Left lung (tissue), 10 donors: ENCODE measurements around the gene SNED1. TPM values are rescaled to one million over a fixed set of nuclear protein-coding genes. Genes with fewer than 3 reads are reported as not detected.
A peak's percentile ranks its signal among the peaks of the same experiment; 100 is the strongest.

Experiments used
- ATAC-seq: fragments of 200-7000 bp; cut with Tn5 transposase; one replicate; pipeline ENCODE4 v1.9.1; 2020; ENCODE audit warnings: moderate library complexity
- DNase-seq, 4 donors: peaks; one replicate each; pipeline ENCODE4 v3.0.0-alpha.2; 2013 to 2020
- H3K27ac ChIP-seq, 2 donors: fragments of 200-600 bp; sonication (generic) in 1 of 2; one replicate each; pipeline versions ENCODE4 v1.5.0 to v1.8.0; 2020 to 2021
- H3K27me3 ChIP-seq, 2 donors: fragments of 200-600 bp; sonication (generic) in 1 of 2; one replicate each; pipeline versions ENCODE4 v1.5.0 to v1.8.0; 2020 to 2021
- H3K36me3 ChIP-seq, 2 donors: fragments of 200-600 bp; sonication (generic) in 1 of 2; one replicate each; pipeline versions ENCODE4 v1.5.0 to v1.8.0; 2020 to 2021
- H3K4me1 ChIP-seq, 2 donors: fragments of 200-600 bp; one replicate each; pipeline ENCODE4 v1.8.0; 2021
- H3K4me3 ChIP-seq, 2 donors: fragments of 200-600 bp; sonication (generic) in 1 of 2; one replicate each; pipeline versions ENCODE4 v1.5.0 to v1.8.0; 2020 to 2021; ENCODE audit warnings: mild to moderate bottlenecking in 1 of 2
- H3K9me3 ChIP-seq, 2 donors: fragments of 200-600 bp; sonication (generic) in 1 of 2; one replicate each; pipeline versions ENCODE4 v1.5.0 to v1.8.0; 2020 to 2021
- CTCF ChIP-seq, 2 donors: fragments of 200-600 bp; sonication (generic) in 1 of 2; IDR thresholded peaks; one replicate each; pipeline versions ENCODE4 v1.5.0 to v1.8.0; 2021; ENCODE audit warnings: antibody characterized with exemption in 2 of 2
- intact Hi-C, 2 donors: fragments of 100-400 bp; cut with DNase I; formaldehyde crosslinking; loops; one replicate each; pipeline versions ENCODE4 v1.11.2 to v1.14.2; 2022
- polyA plus RNA-seq, 6 donors: library from polyadenylated mRNA; unstranded; fragments of 120-200 nt; gene quantifications; one replicate each; pipeline ENCODE4 v1.2.1, GENCODE V29; 2013; ENCODE audit not compliant: insufficient read length in 6 of 6
- total RNA-seq, 2 donors: library from RNA; stranded (reverse); fragmentation: NEBNext Ultra II Directional; extraction: Animal tissue kit (Norgen Biotek cat#: 25700); gene quantifications; one replicate each; pipeline ENCODE4 v1.2.1, GENCODE V29; 2021
- donor health status: DM: no; HTN: yes; CAD: no.
- donor health status: DM: no; HTN: no; CAD: no.

SNED1 gene
- total and polyA plus RNA-seq, 8 donors = 36.4 to 81.0 (median 54.7) TPM

GRCh38 chr2:241139531-241140444, 141.4 kb downstream of the SNED1 start:
- H3K36me3 ChIP-seq = peaks cover 0 to 38% of the 10 kb centered on the region in 2 donors
- ATAC-seq = no peak
- TF ChIP-seq CTCF (IDR thresholded peaks at IDR 0.05) = no peak
- no peak overlapping the region for H3K27ac ChIP-seq
- no peak overlapping the region for H3K4me3 ChIP-seq
- no peaks in the 10 kb centered on the region for H3K4me1 ChIP-seq
- H3K27me3 ChIP-seq = no peaks in the 10 kb centered on the region
- H3K9me3 ChIP-seq = no peaks in the 10 kb centered on the region
- intact Hi-C loops = no loop called here
- peak in 1 of 4 donors; percentile 19 for DNase-seq

- no peaks in the 10 kb centered on the region for H3K4me1 ChIP-seq
- no peak for TF ChIP-seq CTCF (IDR thresholded peaks at IDR 0.05)
- H3K9me3 ChIP-seq = no peaks in the 10 kb centered on the region
- peaks cover 0 to 38% of the 10 kb centered on the region in 2 donors for H3K36me3 ChIP-seq
- H3K27ac ChIP-seq = no peak overlapping the region
- H3K4me3 ChIP-seq = no peak overlapping the region
- intact Hi-C loops = no loop called here
- no peaks in the 10 kb centered on the region for H3K27me3 ChIP-seq
- no peak for ATAC-seq
- DNase-seq = peak in 1 of 4 donors; percentile 6
Observed at GRCh38 chr2:241140445-241140840, 142.0 kb downstream of the SNED1 start.

GRCh38 chr2:241141214-241141770, 142.9 kb downstream of the SNED1 start:
- no peak for TF ChIP-seq CTCF (IDR thresholded peaks at IDR 0.05)
- H3K4me1 ChIP-seq = no peaks in the 10 kb centered on the region
- peaks cover 0 to 38% of the 10 kb centered on the region in 2 donors for H3K36me3 ChIP-seq
- no peaks in the 10 kb centered on the region for H3K27me3 ChIP-seq
- peak in 2 of 4 donors; percentile 11 to 53 for DNase-seq
- intact Hi-C loops = no loop called here
- no peak overlapping the region for H3K4me3 ChIP-seq
- H3K27ac ChIP-seq = no peak overlapping the region
- no peak for ATAC-seq
- no peaks in the 10 kb centered on the region for H3K9me3 ChIP-seq

- no peak overlapping the region for H3K27ac ChIP-seq
- H3K4me1 ChIP-seq = no peaks in the 10 kb centered on the region
- intact Hi-C loops = no loop called here
- ATAC-seq (no peak), DNase-seq (peak in 1 of 4 donors; percentile 11)
- no peak for TF ChIP-seq CTCF (IDR thresholded peaks at IDR 0.05)
- H3K36me3 ChIP-seq = peaks cover 0 to 32% of the 10 kb centered on the region in 2 donors
- no peaks in the 10 kb centered on the region for H3K9me3 ChIP-seq
- no peak overlapping the region for H3K4me3 ChIP-seq
- no peaks in the 10 kb centered on the region for H3K27me3 ChIP-seq
Observed at GRCh38 chr2:241142063-241142462, 143.6 kb downstream of the SNED1 start.

GRCh38 chr2:241142593-241142992, 144.2 kb downstream of the SNED1 start:
- H3K4me1 ChIP-seq = no peaks in the 10 kb centered on the region
- H3K27ac ChIP-seq = no peak overlapping the region
- intact Hi-C loops = no loop called here
- H3K4me3 ChIP-seq = no peak overlapping the region
- H3K27me3 ChIP-seq = no peaks in the 10 kb centered on the region
- peaks cover 0 to 27% of the 10 kb centered on the region in 2 donors for H3K36me3 ChIP-seq
- no peak for TF ChIP-seq CTCF (IDR thresholded peaks at IDR 0.05)
- no peaks in the 10 kb centered on the region for H3K9me3 ChIP-seq
- peak in 1 of 4 donors; percentile 24 for DNase-seq
- ATAC-seq = no peak
